NCI-H2081 (cell line): Measurements from ENCODE around the gene LLGL1.
"Not testable (repeated sequence)": the region's sequence is repeated elsewhere in the genome, so short reads cannot be mapped to it uniquely, and the experiment has no call there.

Experiments used
- DNase-seq, 2 experiments: peaks; one replicate each; lab custom pipeline; 2025; lab: John Stamatoyannopoulos, UW

The LLGL1 gene

DNA sequence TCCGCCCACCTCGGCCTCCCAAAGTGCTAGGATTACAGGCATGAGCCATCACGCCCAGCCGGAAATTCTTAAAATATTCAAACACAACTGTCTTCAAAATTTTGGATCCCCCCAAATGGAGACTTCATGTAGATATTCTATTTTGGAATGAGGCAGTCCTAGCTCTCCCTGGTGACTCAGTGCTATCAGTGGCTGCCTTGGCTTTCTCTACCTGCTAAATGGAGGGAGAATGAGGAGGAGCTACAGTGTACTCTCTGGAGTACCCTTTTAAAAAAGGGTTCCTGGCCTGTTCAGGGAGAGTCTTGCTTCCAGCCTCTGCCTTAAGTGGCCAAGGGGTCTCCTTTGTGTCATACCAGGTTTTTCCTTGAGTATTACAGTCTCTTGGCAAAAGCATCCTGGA lies 31.0 kb upstream of the LLGL1 start:
- no peak for DNase-seq

- no peak for DNase-seq
Observed at GRCh38 chr17:18194804-18195203, 30.6 kb upstream of the LLGL1 start.

DNA sequence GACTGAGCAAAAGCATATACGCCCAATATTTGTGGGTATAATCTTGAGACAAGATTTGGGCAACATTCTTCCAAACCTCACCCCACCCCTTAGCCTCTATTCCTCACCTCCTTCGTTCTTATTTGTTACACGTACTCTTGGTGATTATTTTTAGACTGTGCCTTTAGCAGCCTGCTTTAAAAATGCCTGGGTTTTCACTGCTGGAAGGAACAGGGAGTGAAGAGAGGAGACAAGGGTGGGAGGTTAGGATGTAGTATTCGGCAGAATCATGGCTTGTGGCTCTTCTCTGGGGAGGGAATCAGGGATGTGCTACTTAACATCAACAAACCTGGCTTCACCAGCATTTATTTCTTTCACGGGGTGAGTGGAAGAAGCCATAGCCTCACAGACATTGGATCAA lies 30.2 kb upstream of the LLGL1 start:
- DNase-seq = no peak

- DNase-seq = no peak
Observed at GRCh38 chr17:18197535-18198194, 27.8 kb upstream of the LLGL1 start.

DNA sequence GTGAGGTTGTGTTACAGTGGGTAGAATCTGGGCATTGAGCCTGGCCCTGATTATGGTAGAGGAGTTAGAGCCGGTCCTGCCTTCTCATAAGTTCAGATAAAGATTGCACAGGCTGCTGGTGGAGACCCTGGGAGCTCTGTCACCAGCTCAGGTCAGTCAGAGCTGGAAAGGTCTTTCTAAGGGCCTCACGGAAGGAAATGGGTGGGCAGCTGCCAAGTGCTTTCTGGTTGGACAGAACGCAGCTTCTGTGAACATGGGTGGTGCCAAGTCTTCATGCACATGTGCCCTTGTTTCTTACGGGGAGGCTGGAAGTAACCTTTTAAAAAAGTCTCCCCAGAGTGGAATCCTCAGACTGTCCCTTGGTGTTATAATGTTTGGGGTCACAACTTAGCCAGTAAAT lies 26.9 kb upstream of the LLGL1 start:
- no peak for DNase-seq

DNA sequence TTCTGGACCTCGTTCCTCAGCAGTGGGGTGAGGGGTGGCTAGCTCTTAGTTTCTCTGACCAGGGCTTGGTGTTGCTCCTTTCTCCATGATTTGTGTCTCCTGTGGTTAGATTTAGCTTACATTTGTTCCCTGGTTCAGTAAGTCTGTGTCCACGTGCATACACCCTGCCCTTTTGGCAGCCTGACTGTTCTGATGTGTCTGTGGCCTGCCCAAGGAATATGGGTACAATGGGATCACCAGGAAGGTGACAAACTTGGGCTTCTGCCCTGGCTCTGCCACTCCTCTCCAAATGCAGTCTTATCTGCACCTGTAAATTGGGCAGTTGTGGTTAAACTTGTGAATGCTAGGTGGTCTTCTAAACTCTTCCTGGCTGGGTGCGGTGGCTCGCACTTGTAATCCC lies 24.3 kb upstream of the LLGL1 start:
- no peak for DNase-seq

GRCh38 chr17:18203308-18203707 lies 22.1 kb upstream of the LLGL1 start:
- DNase-seq = no peak

GRCh38 chr17:18205861-18206260 lies 19.6 kb upstream of the LLGL1 start:
- DNase-seq = no peak

DNA sequence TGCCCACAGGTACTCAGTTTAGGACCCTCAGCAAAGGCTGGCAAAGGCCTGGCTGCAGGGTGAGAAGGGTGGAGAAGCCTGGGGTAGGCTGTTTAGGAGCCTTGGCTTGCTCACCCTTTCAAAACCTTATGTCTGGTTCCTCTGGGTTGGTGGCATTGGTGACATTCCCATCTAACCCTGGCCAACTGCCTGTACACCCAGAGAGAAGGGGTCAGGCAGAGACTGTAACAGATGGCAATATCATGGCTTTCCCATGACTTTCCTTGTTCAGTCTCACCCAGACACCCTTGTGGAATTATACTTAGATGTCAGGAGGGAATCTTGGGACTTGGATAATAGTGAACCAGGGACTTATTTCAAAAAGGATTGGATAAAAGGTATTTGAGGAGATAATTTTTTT lies 18.5 kb upstream of the LLGL1 start:
- no peak for DNase-seq

DNA sequence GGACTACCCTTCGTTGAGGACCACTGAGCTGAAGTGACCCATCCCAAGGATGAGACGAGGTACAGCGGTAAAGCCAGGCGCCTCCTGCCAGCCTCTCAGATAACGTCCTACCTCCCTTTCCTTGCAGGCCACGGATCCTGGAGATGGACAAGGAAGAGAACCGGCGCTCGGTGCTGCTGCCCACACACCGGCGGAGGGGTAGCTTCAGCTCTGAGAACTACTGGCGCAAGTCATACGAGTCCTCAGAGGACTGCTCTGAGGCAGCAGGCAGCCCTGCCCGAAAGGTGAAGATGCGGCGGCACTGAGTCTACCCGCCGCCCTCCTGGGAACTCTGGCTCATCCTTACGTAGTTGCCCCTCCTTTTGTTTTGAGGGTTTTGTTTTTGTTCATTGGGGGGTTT lies 17.3 kb upstream of the LLGL1 start:
- no peak for DNase-seq

DNA sequence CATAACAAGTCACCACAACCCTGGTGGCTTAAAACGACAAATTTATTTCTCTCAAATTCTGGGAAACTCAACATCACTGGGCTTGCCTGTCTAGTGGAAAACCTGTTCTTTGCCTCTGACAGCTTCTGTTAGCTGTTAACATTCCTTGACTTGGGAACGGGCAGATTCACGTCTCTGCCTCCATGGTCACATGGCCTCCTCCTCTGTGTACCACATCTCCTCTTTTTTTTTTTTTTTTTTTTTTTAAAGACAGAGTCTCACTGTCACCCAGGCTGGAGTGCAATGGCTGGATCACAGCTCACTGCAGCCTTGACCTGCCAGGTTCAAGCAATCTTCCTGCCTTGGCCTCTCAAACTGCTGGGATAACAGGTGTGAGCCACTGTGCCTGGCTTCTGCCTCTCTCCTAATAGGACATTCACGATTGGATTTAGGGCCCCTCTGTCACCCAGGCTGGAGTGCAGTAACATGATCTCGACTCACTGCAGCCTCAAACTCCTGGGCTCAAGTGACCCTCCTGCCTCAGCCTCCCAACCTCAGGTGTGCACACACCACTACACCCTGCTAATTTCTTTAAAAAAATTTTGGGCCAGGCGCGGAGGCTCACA lies 11.7 kb upstream of the LLGL1 start:
- no peak for DNase-seq

GRCh38 chr17:18216906-18217305 lies 8.5 kb upstream of the LLGL1 start:
- not testable (repeated sequence) for DNase-seq

- peak; percentile 35 to 39 for DNase-seq
Observed at GRCh38 chr17:18217412-18218015, 7.9 kb upstream of the LLGL1 start.

GRCh38 chr17:18218756-18219415 lies 6.5 kb upstream of the LLGL1 start:
- no peak for DNase-seq

GRCh38 chr17:18224053-18224386 lies 1.4 kb upstream of the LLGL1 start:
- no peak for DNase-seq

- no peak for DNase-seq
Observed at GRCh38 chr17:18224387-18225120, 881 bp upstream of the LLGL1 start.

DNA sequence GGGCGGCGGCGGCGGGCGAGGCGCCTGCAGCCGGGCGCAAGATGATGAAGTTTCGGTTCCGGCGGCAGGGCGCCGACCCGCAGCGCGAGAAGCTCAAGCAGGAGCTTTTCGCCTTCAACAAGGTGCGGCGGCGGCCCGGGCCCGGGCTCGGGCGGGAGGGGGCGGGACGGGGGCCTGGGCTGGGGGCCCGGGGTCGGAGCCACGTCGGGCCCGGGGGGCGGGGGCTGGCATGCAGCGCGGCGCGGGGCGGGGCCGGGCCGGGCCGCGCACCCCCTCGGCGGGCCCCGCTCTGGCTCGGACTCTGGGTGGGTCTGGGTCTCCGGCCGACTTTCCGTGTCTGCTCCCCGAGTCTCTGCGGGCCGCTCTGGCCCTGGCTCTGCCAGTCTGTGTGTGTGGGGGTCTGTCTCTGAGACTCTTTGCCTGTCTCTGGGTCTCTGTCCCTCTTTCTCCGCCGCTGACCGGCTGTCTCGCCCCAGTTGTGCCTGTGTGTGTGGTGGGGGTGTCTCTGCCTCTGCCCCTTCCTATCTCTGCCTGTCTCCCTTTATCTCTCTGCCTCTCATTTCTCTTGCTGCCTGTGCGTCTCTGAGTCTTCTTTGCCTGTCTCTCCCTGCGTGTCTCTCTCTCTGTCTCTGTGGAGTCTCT lies 328 bp downstream of the LLGL1 start:
- no peak for DNase-seq

- DNase-seq = no peak
Observed at GRCh38 chr17:18226284-18226945, 980 bp downstream of the LLGL1 start.

- no peak for DNase-seq
Observed at GRCh38 chr17:18227635-18228034, 2.2 kb downstream of the LLGL1 start.

- no peak for DNase-seq
Observed at GRCh38 chr17:18228176-18228682, 2.8 kb downstream of the LLGL1 start.

- DNase-seq = no peak
Observed at GRCh38 chr17:18229254-18229653, 3.8 kb downstream of the LLGL1 start.
